NOMO-1 (cell line): ENCODE data around the gene RAB28.
"Not testable (repeated sequence)": the region's sequence is repeated elsewhere in the genome, so short reads cannot be mapped to it uniquely, and the experiment has no call there.

Experiments
- DNase-seq, 2 experiments: peaks; one replicate each; lab custom pipeline; 2025; ENCODE audit not compliant: unreplicated experiment in 2 of 2; lab: John Stamatoyannopoulos, UW

RAB28 gene

GRCh38 chr4:13452927-13453579 lies 31.1 kb downstream of the RAB28 start:
- DNase-seq = no peak

- DNase-seq = no peak
These were observed 34.5 kb downstream of the RAB28 start for GRCh38 chr4:13449590-13449989.

- no peak for DNase-seq
These were observed 38.0 kb downstream of the RAB28 start for GRCh38 chr4:13445841-13446790.

GRCh38 chr4:13441506-13441905 lies 42.6 kb downstream of the RAB28 start:
- DNase-seq = no peak

GRCh38 chr4:13436962-13437361 lies 47.2 kb downstream of the RAB28 start:
- no peak for DNase-seq

GRCh38 chr4:13432453-13432852 lies 51.7 kb downstream of the RAB28 start:
- no peak for DNase-seq

- DNase-seq = no peak
These were observed 53.1 kb downstream of the RAB28 start for GRCh38 chr4:13430834-13431568.

GRCh38 chr4:13427599-13428325 lies 56.4 kb downstream of the RAB28 start:
- no peak for DNase-seq

- no peak for DNase-seq
These were observed 68.9 kb downstream of the RAB28 start for GRCh38 chr4:13415068-13415785.

GRCh38 chr4:13413729-13414437 lies 70.3 kb downstream of the RAB28 start:
- DNase-seq = no peak

GRCh38 chr4:13411942-13412341 lies 72.2 kb downstream of the RAB28 start:
- DNase-seq = no peak

- no peak for DNase-seq
These were observed 74.8 kb downstream of the RAB28 start for GRCh38 chr4:13409324-13409723.

GRCh38 chr4:13406156-13406555 lies 78.0 kb downstream of the RAB28 start:
- not testable (repeated sequence) for DNase-seq

- DNase-seq = no peak
These were observed 80.3 kb downstream of the RAB28 start for GRCh38 chr4:13403833-13404232.

- DNase-seq = no peak
These were observed 80.8 kb downstream of the RAB28 start for GRCh38 chr4:13403326-13403725.

GRCh38 chr4:13399257-13399656 lies 84.9 kb downstream of the RAB28 start:
- DNase-seq = no peak

GRCh38 chr4:13396161-13396560 lies 88.0 kb downstream of the RAB28 start:
- DNase-seq = no peak

- DNase-seq = peak; percentile 5 to 29
These were observed 94.2 kb downstream of the RAB28 start for GRCh38 chr4:13389901-13390300.

GRCh38 chr4:13386405-13387107 lies 97.6 kb downstream of the RAB28 start:
- DNase-seq = no peak
